RWPE1 (cell line): ENCODE data around the gene SEMA4A.

Experiments used
- CTCF ChIA-PET: fragments of 350-600 bp; sonication (Branson Sonifier 250); formaldehyde crosslinking; extraction: SDS; loops from one replicate; lab custom pipeline; 2021; lab: Yijun Ruan, JAX
- POLR2A ChIA-PET: fragments of 400-600 bp; formaldehyde crosslinking; extraction: SDS; loops from one replicate; lab custom pipeline; 2020; ENCODE audit warnings: antibody characterized with exemption; ENCODE audit not compliant: low non-redundant PET; lab: Yijun Ruan, JAX
- DNase-seq: peaks from one replicate; pipeline ENCODE4 v3.0.0; 2012; ENCODE audit warnings: low spot score
- H3K27ac ChIP-seq: fragments of 450-650 bp; 2 replicates; pipeline ENCODE4 v1.5.1; 2017
- TF ChIP-seq, protein P1 (sequence below): fragments of 450-650 bp; conservative IDR thresholded peaks from 2 replicates; pipeline ENCODE4 v1.5.1; 2017; ENCODE audit warnings: low read depth, mild to moderate bottlenecking

SEMA4A gene

DNA sequence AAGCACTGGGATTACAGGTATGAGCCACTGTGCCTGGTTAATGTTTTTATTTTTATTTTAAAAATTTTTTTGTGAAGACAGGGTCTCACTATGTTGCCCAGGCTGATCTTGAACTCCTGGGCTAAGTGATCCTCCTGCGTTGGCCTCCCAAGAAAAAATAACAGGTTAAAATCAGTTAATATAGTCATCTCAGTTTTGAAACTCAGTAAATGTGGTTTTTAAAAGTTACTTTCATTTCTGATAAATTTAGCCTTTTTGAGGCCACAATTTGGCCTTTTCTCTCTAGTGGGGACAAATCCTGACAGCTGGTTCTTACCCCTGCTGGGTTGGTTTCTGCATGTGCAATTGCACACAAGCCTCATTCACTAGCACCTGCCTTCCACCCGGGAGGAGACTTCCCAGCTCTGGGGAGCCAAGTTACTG, 72.7 kb downstream of the SEMA4A start:
- TF ChIP-seq, protein P1, sequence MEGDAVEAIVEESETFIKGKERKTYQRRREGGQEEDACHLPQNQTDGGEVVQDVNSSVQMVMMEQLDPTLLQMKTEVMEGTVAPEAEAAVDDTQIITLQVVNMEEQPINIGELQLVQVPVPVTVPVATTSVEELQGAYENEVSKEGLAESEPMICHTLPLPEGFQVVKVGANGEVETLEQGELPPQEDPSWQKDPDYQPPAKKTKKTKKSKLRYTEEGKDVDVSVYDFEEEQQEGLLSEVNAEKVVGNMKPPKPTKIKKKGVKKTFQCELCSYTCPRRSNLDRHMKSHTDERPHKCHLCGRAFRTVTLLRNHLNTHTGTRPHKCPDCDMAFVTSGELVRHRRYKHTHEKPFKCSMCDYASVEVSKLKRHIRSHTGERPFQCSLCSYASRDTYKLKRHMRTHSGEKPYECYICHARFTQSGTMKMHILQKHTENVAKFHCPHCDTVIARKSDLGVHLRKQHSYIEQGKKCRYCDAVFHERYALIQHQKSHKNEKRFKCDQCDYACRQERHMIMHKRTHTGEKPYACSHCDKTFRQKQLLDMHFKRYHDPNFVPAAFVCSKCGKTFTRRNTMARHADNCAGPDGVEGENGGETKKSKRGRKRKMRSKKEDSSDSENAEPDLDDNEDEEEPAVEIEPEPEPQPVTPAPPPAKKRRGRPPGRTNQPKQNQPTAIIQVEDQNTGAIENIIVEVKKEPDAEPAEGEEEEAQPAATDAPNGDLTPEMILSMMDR, result no peak
- POLR2A ChIA-PET, result no interaction called here
- no peak for DNase-seq
- CTCF ChIA-PET, result interaction anchor here (0.6 to 2.0 kb wide), 9 partner anchors 12 to 263 kb away, joined by 3 to 14 read pairs (median 5); no protein-coding TSS in a partner anchor
- peak overlapping the region; percentile 31 for H3K27ac ChIP-seq

DNA sequence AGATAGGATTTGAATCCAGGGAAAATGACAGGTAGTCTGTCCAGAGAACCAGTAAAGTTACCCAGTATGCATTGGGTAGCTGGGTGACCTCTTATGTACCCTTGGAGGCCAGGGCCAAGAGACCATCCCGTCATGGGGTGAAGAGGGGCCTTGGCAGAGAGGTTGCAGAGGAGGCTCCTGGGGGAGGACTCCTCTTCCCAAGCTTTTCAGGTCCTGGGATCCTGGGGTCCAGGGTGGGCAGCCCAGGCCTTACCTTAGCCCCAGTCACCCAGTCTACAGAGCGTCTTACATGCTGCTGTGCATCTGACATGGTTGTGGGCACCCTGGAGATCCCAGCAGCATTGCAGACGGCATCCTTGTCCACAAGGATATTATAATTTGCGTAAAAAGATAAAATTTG, 73.4 kb downstream of the SEMA4A start:
- CTCF ChIA-PET, result interaction anchor here (0.6 to 2.0 kb wide), 4 partner anchors 110 to 264 kb away, joined by 3 to 5 read pairs (median 4); no protein-coding TSS in a partner anchor
- no peak overlapping the region for H3K27ac ChIP-seq
- DNase-seq, result no peak
- POLR2A ChIA-PET, result no interaction called here
- TF ChIP-seq, protein P1, result no peak
